IMR-90 (cell line): Measurements from ENCODE around the gene LUZP2.

Experiments used
- BHLHE40 ChIP-seq: fragments of 150-350 bp; IDR thresholded peaks from 2 replicates; pipeline ENCODE4 v1.6.1; 2016; ENCODE audit warnings: mild to moderate bottlenecking, low read depth, low read length
- CEBPB ChIP-seq: IDR thresholded peaks from 2 replicates; pipeline ENCODE4 v1.6.1; 2012; ENCODE audit warnings: low read depth, low read length, improper control_type of control experiment
- FOS ChIP-seq: fragments of 150-350 bp; IDR thresholded peaks from 2 replicates; pipeline ENCODE4 v1.6.1; 2016; ENCODE audit warnings: low read depth, low read length
- MAZ ChIP-seq: IDR thresholded peaks from 2 replicates; pipeline ENCODE4 v1.6.1; 2012; ENCODE audit warnings: low read depth, mild to moderate bottlenecking, low read length, improper control_type of control experiment, moderate library complexity, borderline replicate concordance
- MXI1 ChIP-seq: IDR thresholded peaks from 2 replicates; pipeline ENCODE4 v1.6.1; 2012; ENCODE audit warnings: low read depth, mild to moderate bottlenecking, low read length, moderate library complexity, borderline replicate concordance
- NFE2L2 ChIP-seq: fragments of 150-350 bp; IDR thresholded peaks from 2 replicates; pipeline ENCODE4 v1.6.1; 2016; ENCODE audit warnings: low read depth, mild to moderate bottlenecking, low read length
- POLR2A ChIP-seq: IDR thresholded peaks from 2 replicates; pipeline ENCODE4 v1.6.1; 2012; ENCODE audit warnings: mild to moderate bottlenecking, low read depth, low read length
- RAD21 ChIP-seq: IDR thresholded peaks from 2 replicates; pipeline ENCODE4 v1.6.1; 2012; ENCODE audit warnings: low read length, improper control_type of control experiment
- RCOR1 ChIP-seq: IDR thresholded peaks from 2 replicates; pipeline ENCODE4 v1.6.1; 2012; ENCODE audit warnings: mild to moderate bottlenecking, low read length, improper control_type of control experiment; ENCODE audit not compliant: insufficient replicate concordance
- RFX5 ChIP-seq: IDR thresholded peaks from 2 replicates; pipeline ENCODE4 v1.8.0; 2012; ENCODE audit warnings: low read depth, mild to moderate bottlenecking, low read length, moderate library complexity
- SMC3 ChIP-seq: fragments of 150-350 bp; IDR thresholded peaks from 2 replicates; pipeline ENCODE4 v1.6.1; 2016; ENCODE audit warnings: low read depth, mild to moderate bottlenecking, antibody characterized with exemption, low read length, moderate library complexity
- TF ChIP-seq, protein P1 (sequence below): conservative IDR thresholded peaks from 2 replicates; pipeline ENCODE4 v1.5.1; 2012; ENCODE audit warnings: mild to moderate bottlenecking, low read depth, low read length, improper control_type of control experiment
- TF ChIP-seq, protein P2 (sequence below): fragments of 150-350 bp; IDR thresholded peaks from 2 replicates; pipeline ENCODE4 v1.6.1; 2017; ENCODE audit warnings: mild to moderate bottlenecking, antibody characterized with exemption, low read length, low read depth
- TF ChIP-seq, protein P3 (sequence below): fragments of 150-350 bp; IDR thresholded peaks from 2 replicates; pipeline ENCODE4 v1.6.1; 2016; ENCODE audit warnings: low read depth, mild to moderate bottlenecking, low read length, moderate library complexity, borderline replicate concordance

DNA sequence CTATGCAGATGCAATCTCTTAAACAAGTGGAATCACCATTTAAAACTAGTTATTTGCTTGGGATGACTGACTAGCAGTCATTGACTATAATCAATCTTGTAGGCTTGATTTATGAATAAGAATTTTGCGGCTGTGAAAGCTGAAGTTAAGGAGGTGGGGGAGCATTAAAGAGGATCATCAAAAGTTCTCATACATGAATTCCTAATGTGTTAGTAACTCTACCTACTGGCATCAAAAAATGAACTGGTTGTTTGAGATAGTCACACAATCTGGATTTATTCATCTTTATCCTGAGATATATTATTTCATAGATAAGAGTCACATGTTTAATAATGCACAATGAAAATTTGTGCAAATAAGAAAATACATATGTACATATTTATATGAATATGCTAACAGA is 393.6 kb downstream of the LUZP2 start:
- TF ChIP-seq, protein P1, sequence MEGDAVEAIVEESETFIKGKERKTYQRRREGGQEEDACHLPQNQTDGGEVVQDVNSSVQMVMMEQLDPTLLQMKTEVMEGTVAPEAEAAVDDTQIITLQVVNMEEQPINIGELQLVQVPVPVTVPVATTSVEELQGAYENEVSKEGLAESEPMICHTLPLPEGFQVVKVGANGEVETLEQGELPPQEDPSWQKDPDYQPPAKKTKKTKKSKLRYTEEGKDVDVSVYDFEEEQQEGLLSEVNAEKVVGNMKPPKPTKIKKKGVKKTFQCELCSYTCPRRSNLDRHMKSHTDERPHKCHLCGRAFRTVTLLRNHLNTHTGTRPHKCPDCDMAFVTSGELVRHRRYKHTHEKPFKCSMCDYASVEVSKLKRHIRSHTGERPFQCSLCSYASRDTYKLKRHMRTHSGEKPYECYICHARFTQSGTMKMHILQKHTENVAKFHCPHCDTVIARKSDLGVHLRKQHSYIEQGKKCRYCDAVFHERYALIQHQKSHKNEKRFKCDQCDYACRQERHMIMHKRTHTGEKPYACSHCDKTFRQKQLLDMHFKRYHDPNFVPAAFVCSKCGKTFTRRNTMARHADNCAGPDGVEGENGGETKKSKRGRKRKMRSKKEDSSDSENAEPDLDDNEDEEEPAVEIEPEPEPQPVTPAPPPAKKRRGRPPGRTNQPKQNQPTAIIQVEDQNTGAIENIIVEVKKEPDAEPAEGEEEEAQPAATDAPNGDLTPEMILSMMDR, result no peak
- TF ChIP-seq POLR2A, result no peak
- TF ChIP-seq, protein P2, sequence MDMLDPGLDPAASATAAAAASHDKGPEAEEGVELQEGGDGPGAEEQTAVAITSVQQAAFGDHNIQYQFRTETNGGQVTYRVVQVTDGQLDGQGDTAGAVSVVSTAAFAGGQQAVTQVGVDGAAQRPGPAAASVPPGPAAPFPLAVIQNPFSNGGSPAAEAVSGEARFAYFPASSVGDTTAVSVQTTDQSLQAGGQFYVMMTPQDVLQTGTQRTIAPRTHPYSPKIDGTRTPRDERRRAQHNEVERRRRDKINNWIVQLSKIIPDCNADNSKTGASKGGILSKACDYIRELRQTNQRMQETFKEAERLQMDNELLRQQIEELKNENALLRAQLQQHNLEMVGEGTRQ, result no peak
- TF ChIP-seq RCOR1, result no peak
- TF ChIP-seq FOS, result no peak
- TF ChIP-seq RFX5, result no peak
- TF ChIP-seq, protein P3, sequence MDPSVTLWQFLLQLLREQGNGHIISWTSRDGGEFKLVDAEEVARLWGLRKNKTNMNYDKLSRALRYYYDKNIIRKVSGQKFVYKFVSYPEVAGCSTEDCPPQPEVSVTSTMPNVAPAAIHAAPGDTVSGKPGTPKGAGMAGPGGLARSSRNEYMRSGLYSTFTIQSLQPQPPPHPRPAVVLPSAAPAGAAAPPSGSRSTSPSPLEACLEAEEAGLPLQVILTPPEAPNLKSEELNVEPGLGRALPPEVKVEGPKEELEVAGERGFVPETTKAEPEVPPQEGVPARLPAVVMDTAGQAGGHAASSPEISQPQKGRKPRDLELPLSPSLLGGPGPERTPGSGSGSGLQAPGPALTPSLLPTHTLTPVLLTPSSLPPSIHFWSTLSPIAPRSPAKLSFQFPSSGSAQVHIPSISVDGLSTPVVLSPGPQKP, result no peak
- TF ChIP-seq MXI1, result no peak
- no peak for TF ChIP-seq CEBPB
- no peak for TF ChIP-seq BHLHE40
- TF ChIP-seq RAD21, result no peak
- TF ChIP-seq NFE2L2, result no peak
- TF ChIP-seq SMC3, result no peak
- no peak for TF ChIP-seq MAZ
